Vagina (tissue), 2 donors: ENCODE measurements around the gene SRGAP3. TPM values are rescaled to one million over a fixed set of nuclear protein-coding genes. Genes with fewer than 3 reads are reported as not detected.

Experiments used
- DNase-seq, 2 donors: peaks; one replicate each; pipeline ENCODE4 v3.0.0-alpha.2; 2017; ENCODE audit errors: extremely low spot score in 2 of 2
- H3K27ac ChIP-seq: fragments of 200-600 bp; sonication (generic); one replicate; pipeline ENCODE4 v1.5.1; 2019
- H3K27me3 ChIP-seq: fragments of 200-600 bp; sonication (generic); one replicate; pipeline ENCODE4 v1.5.1; 2019
- H3K36me3 ChIP-seq, 2 donors: fragments of 200-600 bp; sonication (generic); one replicate each; pipeline ENCODE4 v1.5.1; 2017 to 2019
- H3K4me1 ChIP-seq: fragments of 200-600 bp; sonication (generic); one replicate; pipeline ENCODE4 v1.5.1; 2019
- H3K4me3 ChIP-seq, 2 donors: fragments of 200-600 bp; sonication (generic); 1 replicate in 1 of 2; 2 replicates in 1 of 2; pipeline ENCODE4 v1.5.1; 2016 to 2019
- H3K9me3 ChIP-seq: fragments of 200-600 bp; sonication (generic); one replicate; pipeline ENCODE4 v1.5.1; 2019
- CTCF ChIP-seq, 3 experiments: fragments of 450-650 bp in 2 of 3; fragments of 200-600 bp in 1 of 3; sonication (generic) in 1 of 3; IDR thresholded peaks; one replicate each; pipeline ENCODE4 v1.5.1; 2017 to 2019; ENCODE audit warnings: antibody characterized with exemption in 3 of 3, mild to moderate bottlenecking in 2 of 3, moderate library complexity in 2 of 3
- POLR2A ChIP-seq, 2 donors: fragments of 450-650 bp; IDR thresholded peaks; one replicate each; pipeline ENCODE4 v1.6.1; 2017; ENCODE audit warnings: antibody characterized with exemption in 2 of 2, mild to moderate bottlenecking in 2 of 2, moderate library complexity in 2 of 2
- POLR2AphosphoS5 ChIP-seq, 2 donors: sonication (generic); formaldehyde crosslinking; IDR thresholded peaks; one replicate each; pipeline ENCODE4 v1.9.0; 2017; ENCODE audit warnings: antibody characterized with exemption in 2 of 2, mild to moderate bottlenecking in 2 of 2, low read depth in 1 of 2; ENCODE audit not compliant: insufficient read depth in 1 of 2
- intact Hi-C: fragments of 100-400 bp; cut with DNase I; formaldehyde crosslinking; loops from one replicate; pipeline ENCODE4 v1.15.1; 2023
- total RNA-seq: library from RNA; depleted of rRNA; stranded (reverse); fragments of >200 nt; gene quantifications from one replicate; pipeline ENCODE4 v1.2.3, GENCODE V29; 2016

SRGAP3 gene
- total RNA-seq, 1 donor from 2014 or later: 20.6 TPM

- DNase-seq: no peak
- TF ChIP-seq CTCF (IDR thresholded peaks at IDR 0.05): no peak
- TF ChIP-seq POLR2A (IDR thresholded peaks at IDR 0.05): no peak
- TF ChIP-seq POLR2AphosphoS5 (IDR thresholded peaks at IDR 0.05; ENCODE audit: insufficient read depth in 1 of 2, low read depth in 1 of 2): no peak
- peaks cover 5% of the 10 kb centered on the region for H3K4me1 ChIP-seq
- intact Hi-C loops: no loop called here
- no peak overlapping the region for H3K4me3 ChIP-seq
- no peaks in the 10 kb centered on the region for H3K36me3 ChIP-seq
- no peaks in the 10 kb centered on the region for H3K27me3 ChIP-seq
- no peak overlapping the region for H3K27ac ChIP-seq
- no peaks in the 10 kb centered on the region for H3K9me3 ChIP-seq
Observed at GRCh38 chr3:9254764-9255163, 5.3 kb upstream of the SRGAP3 start.

DNA sequence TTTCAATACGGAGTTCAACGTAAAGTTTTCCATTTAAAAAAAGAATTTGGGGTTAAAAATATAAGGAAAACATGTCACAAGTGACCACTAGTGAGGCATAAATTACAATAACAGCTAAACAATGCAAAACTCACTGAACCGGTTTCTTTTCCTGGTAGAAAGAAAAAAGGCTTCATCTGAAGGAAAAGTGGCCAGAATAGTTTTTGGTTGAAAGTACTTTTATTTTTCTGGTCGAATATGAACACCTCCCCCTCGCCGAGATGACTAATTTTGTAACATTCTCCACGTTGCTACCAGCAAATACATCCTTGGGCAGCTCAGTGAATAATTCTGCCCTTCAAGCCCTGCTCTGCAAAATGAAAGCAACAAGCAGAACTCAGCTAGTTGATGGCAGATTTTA lies 3.9 kb upstream of the SRGAP3 start:
- Histone ChIP-seq H3K9me3 (no peaks in the 10 kb centered on the region), H3K4me3 (no peak overlapping the region), H3K36me3 (no peaks in the 10 kb centered on the region), H3K27me3 (no peaks in the 10 kb centered on the region), H3K4me1 (peaks cover 18% of the 10 kb centered on the region), H3K27ac (no peak overlapping the region)
- intact Hi-C loops: no loop called here
- TF ChIP-seq CTCF (IDR thresholded peaks at IDR 0.05) (no peak), POLR2AphosphoS5 (IDR thresholded peaks at IDR 0.05; ENCODE audit: insufficient read depth in 1 of 2, low read depth in 1 of 2) (no peak), POLR2A (IDR thresholded peaks at IDR 0.05) (no peak)
- DNase-seq: no peak

DNA sequence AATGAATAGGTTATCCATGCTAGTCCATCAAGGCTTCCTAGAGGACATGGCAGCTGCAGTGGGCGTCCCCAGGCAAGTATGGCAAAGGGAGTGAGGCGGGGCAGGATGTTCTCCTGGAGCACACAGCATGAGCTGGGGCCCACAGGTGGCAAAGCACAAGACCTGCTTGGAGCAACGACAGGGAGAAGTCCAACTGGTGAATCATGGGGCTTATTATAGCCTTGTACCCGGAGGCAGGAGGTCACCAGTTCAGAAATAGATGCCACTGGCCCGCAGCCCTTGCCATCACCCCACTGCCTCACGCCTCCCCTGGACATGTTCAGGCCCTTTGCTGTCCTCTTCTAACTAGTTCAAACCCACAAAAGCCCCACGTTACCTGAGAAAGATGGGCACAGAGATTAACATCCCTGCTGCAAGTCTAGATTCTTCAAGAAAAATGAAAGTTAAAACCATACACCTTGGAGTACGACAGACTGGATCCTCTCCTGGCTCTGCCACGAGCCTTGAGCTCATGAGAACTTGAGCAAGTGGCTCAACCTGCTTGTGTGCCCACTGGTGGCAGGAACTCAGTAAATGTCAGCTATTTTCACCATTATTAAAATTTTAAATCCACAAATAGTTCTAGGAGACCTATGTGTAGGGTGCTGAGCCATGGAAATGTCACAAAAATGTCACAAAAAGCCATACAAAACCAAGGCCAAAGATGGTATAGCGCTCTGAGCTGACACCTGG lies 1.8 kb upstream of the SRGAP3 start:
- DNase-seq: no peak
- H3K4me1 ChIP-seq: peaks cover 34% of the 10 kb centered on the region
- TF ChIP-seq CTCF (IDR thresholded peaks at IDR 0.05): no peak
- TF ChIP-seq POLR2AphosphoS5 (IDR thresholded peaks at IDR 0.05; ENCODE audit: insufficient read depth in 1 of 2, low read depth in 1 of 2): no peak
- no peak for TF ChIP-seq POLR2A (IDR thresholded peaks at IDR 0.05)
- H3K27ac ChIP-seq: no peak overlapping the region
- H3K27me3 ChIP-seq: no peaks in the 10 kb centered on the region
- intact Hi-C loops: no loop called here
- no peaks in the 10 kb centered on the region for H3K9me3 ChIP-seq
- no peaks in the 10 kb centered on the region for H3K36me3 ChIP-seq
- H3K4me3 ChIP-seq: no peak overlapping the region

DNA sequence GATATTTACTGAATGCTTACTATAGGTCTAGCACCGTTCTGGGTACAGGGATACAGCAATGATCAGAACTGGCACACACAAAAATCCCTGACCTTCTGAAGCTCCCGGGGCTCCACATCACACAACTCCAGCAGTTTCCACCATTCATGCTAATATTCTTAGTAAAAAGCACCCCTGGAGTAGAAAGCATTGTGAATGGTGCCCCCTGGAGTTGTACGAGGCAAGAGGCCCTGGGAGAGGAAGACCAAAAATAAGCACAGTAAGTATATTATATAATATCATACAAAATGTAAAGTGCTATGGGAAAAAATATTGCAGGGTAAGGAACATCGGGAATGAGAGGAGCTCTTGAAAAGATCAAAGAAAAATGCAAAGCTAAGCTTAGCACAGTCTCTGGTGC lies 790 bp upstream of the SRGAP3 start:
- peaks cover 34% of the 10 kb centered on the region for H3K4me1 ChIP-seq
- no peaks in the 10 kb centered on the region for H3K36me3 ChIP-seq
- H3K9me3 ChIP-seq: no peaks in the 10 kb centered on the region
- no peak for TF ChIP-seq POLR2AphosphoS5 (IDR thresholded peaks at IDR 0.05; ENCODE audit: insufficient read depth in 1 of 2, low read depth in 1 of 2)
- TF ChIP-seq POLR2A (IDR thresholded peaks at IDR 0.05): no peak
- TF ChIP-seq CTCF (IDR thresholded peaks at IDR 0.05): no peak
- H3K4me3 ChIP-seq: no peak overlapping the region
- intact Hi-C loops: no loop called here
- no peak overlapping the region for H3K27ac ChIP-seq
- DNase-seq: no peak
- H3K27me3 ChIP-seq: no peaks in the 10 kb centered on the region

GRCh38 chr3:9248522-9249271 lies 749 bp downstream of the SRGAP3 start:
- no peak for DNase-seq
- intact Hi-C loops: no loop called here
- no peak for TF ChIP-seq POLR2A (IDR thresholded peaks at IDR 0.05)
- TF ChIP-seq POLR2AphosphoS5 (IDR thresholded peaks at IDR 0.05; ENCODE audit: insufficient read depth in 1 of 2, low read depth in 1 of 2): no peak
- TF ChIP-seq CTCF (IDR thresholded peaks at IDR 0.05): no peak
- no peaks in the 10 kb centered on the region for H3K9me3 ChIP-seq
- no peaks in the 10 kb centered on the region for H3K27me3 ChIP-seq
- H3K36me3 ChIP-seq: no peaks in the 10 kb centered on the region
- H3K4me1 ChIP-seq: peaks cover 34% of the 10 kb centered on the region
- peak overlapping the region; percentile 59 for H3K27ac ChIP-seq
- peak overlapping the region; percentile 43 to 52 for H3K4me3 ChIP-seq
